ENCODE data around the gene GRAP.
"Not testable (repeated sequence)": the region's sequence is repeated elsewhere in the genome, so short reads cannot be mapped to it uniquely, and the experiment has no call there.

DNA sequence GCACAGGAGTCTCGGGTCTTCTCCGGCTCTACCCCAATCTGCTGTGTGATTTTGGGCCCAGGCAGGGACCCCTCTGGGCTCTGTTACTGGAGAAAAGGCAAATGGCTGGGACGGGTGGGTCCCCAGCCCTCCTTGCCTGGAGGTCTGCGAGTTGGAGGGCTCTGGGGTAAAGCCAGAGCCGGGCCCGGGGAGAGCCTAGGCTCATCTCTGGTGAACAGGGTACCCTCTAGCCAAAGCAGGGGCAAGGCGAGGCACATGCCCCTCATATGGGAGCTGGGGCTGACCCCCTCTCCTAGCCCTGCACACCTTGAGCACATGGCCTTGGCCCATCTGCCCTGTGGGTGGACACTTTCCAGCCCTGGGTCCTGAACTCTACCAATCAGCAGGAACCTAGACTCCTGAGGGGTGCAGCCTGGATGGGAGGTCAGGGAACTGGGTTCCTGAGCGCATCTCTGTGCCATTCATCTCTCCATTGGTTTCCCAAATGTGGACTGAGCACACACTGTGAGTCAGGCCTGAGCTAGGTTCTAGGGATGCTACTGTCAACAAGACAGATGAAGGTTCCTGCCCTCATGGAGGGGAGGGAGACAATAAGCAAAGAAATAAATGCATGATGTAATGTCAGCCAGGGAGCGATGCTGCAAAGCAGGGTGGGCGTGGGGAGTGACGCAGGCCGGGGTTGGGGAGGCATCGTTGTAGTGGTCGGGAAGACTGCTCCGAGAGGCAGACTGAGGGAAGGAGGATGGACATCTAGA is 47.1 kb upstream of the GRAP start:
- not testable (repeated sequence) for TF ChIP-seq CTCF, POLR2A (IDR thresholded peaks at IDR 0.05)
